Caki2 (cell line): ENCODE data around the gene PNPLA7. TPM values are rescaled to one million over a fixed set of nuclear protein-coding genes. Genes with fewer than 3 reads are reported as not detected.

Source experiments
- DNase-seq: peaks from one replicate; pipeline ENCODE4 v3.0.0-alpha.2; 2015; ENCODE audit warnings: low read depth
- in situ Hi-C: cut with HindIII; loops from 2 replicates; pipeline ENCODE4 v1.10.0; 2016; ENCODE audit warnings: low sequenced_read_pairs, low pct_unique_long_range_greater_than_20kb, mixed read lengths
- total RNA-seq: library from RNA; depleted of rRNA; stranded (reverse); fragments of >200 nt; shearing (Covaris generic); gene quantifications from 2 replicates; pipeline ENCODE4 v1.2.3, GENCODE V29; 2014; ENCODE audit warnings: low replicate concordance

PNPLA7 gene
- total RNA-seq, 1 experiment from 2014 or later, result 0.98 TPM

GRCh38 chr9:137502008-137502911 is 47.9 kb downstream of the PNPLA7 start:
- DNase-seq, result peak; percentile 51
- in situ Hi-C loops, result no loop called here

- in situ Hi-C loops, result no loop called here
- DNase-seq, result no peak
Measured at GRCh38 chr9:137501457-137501856, 48.7 kb downstream of the PNPLA7 start.

GRCh38 chr9:137500666-137501397 is 49.4 kb downstream of the PNPLA7 start:
- in situ Hi-C loops, result no loop called here
- no peak for DNase-seq

DNA sequence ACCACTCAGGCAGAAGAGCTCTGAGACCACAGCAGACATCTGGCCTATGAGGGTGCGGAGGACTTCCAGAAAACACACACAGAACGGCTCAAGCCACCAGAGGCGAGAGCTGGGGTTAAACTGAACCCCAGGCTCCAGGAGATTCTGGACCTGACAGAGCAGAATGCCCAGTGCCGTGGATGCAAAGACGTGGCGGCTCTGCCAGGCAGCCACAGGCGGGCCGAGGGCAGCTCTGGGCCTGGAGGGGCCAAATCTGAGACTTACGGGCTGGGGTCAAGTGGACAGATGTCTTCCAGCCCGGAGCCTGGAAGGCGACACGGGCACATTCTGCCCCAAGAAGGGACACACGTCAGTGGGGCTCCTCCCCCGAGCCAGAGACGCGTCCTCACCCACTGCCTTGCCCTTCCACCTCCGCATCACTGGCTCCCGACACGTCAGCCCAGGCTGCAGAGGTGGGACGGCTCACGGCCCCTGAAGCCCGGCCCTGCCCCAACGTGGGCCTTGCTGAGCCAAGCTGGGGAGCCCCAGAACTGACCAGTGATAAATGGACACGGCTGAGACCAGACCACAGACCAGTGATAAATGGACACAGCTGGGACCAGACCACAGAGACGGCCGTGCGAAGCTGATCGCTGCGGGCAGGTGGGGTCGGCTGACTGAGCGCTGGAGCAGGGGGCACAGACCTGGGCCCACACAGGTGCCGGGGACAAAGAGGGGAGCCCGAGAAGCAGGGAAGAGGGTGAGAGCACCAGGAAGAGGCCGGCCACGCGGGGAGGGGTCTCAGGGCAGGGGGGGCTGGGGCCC is 50.1 kb downstream of the PNPLA7 start:
- no peak for DNase-seq
- in situ Hi-C loops, result no loop called here

DNA sequence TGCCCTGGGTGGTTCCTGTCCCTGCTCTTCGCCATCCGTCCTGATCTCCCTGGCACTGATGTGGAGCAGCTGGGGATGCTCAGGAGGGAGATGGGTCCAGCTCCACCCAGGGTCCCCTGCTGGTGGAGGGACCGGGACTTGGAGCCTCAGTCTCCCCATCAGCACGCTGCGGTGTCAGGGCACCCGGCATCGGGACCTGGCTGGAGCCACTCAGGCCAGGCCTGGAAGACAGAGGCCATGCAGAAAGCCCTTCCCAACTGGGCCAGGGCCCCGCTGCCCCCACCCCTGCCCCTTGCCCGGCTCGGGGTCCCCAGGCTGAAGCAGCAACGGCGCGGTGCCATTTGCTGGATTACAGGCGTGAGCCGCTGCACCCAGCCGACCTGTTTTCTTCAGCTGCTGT is 50.8 kb downstream of the PNPLA7 start:
- in situ Hi-C loops, result no loop called here
- no peak for DNase-seq

- DNase-seq, result no peak
- in situ Hi-C loops, result no loop called here
Measured at GRCh38 chr9:137498720-137499150, 51.5 kb downstream of the PNPLA7 start.

DNA sequence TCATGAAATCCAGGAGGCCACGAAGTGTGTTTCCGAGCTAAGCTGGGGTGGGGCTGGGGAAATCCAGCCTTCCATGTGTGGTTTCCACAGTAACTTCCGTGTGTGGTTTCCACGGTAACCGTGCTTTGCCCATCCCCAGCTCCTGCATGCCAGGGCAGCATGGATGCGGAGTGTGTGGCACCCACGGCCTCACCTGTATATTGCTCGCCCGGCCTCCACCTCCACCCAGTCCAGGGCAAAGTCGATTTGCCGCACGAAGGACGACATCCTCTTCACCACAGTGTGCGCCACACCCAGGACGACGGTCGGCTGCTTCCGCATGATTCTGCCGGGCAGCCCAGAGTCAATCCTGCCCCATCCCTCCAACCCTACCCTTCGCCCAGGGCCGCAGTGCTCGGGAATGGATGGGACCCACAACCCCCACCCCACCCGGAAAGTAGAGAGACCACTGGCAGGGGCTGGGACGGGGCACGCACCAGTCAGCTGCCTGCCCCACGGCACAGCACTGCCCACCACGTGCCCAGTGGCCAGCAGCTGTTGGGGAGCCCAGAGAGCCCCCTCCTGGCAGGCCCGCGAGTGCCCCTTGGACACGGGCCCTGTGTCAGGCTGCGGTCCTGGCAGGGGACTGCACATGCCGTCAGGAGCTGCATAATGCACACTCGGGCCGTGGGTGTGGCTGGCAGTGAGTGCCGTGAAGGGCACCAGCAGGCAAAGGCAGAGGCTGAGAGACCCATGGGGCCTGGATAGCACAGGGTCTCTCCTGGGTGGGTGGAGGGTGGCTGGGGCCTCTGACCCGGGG is 52.1 kb downstream of the PNPLA7 start:
- DNase-seq, result no peak
- in situ Hi-C loops, result no loop called here

DNA sequence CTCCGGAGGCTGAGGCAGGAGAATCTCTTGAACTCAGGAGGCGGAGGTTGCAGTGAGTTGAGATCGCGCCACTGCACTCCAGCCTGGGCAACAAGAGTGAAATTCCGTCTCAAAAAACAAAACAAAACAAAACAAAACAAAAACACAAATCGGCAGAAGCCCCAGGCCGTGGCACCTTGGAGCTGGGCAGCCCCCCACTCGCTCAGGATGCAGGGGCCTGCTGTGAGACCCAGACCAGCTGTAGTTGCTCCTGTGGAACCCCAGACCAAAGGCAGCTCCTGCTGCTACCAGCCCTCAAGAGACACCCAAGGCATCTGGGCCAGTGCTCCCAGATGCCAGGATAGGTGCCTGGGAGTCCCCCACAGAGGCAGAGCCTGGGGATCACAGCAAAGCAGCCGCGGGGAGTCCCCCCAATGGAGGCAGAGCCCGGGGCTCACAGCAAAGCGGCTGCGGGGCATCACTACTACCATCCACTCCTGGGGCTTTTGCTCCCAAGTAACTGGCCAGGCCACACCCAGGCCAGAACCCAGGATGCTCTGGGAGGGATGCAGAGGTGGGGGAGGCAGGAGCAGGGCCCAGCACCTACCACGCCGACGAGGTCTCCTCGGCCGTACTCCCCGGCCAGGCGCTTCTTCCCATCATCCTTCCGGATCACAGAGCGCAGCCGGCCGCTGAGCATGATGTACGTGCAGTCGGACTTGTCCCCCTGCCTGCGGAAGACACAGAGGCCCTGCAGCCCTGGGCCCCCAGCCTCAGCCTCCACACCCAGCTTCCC is 53.4 kb downstream of the PNPLA7 start:
- in situ Hi-C loops, result no loop called here
- no peak for DNase-seq

- DNase-seq, result no peak
- in situ Hi-C loops, result no loop called here
Measured at GRCh38 chr9:137494550-137495351, 55.5 kb downstream of the PNPLA7 start.

GRCh38 chr9:137494104-137494544 is 56.1 kb downstream of the PNPLA7 start:
- in situ Hi-C loops, result no loop called here
- no peak for DNase-seq

- no peak for DNase-seq
- in situ Hi-C loops, result no loop called here
Measured at GRCh38 chr9:137493364-137494103, 56.7 kb downstream of the PNPLA7 start.

GRCh38 chr9:137492464-137493363 is 57.5 kb downstream of the PNPLA7 start:
- in situ Hi-C loops, result no loop called here
- DNase-seq, result peak; percentile 47

DNA sequence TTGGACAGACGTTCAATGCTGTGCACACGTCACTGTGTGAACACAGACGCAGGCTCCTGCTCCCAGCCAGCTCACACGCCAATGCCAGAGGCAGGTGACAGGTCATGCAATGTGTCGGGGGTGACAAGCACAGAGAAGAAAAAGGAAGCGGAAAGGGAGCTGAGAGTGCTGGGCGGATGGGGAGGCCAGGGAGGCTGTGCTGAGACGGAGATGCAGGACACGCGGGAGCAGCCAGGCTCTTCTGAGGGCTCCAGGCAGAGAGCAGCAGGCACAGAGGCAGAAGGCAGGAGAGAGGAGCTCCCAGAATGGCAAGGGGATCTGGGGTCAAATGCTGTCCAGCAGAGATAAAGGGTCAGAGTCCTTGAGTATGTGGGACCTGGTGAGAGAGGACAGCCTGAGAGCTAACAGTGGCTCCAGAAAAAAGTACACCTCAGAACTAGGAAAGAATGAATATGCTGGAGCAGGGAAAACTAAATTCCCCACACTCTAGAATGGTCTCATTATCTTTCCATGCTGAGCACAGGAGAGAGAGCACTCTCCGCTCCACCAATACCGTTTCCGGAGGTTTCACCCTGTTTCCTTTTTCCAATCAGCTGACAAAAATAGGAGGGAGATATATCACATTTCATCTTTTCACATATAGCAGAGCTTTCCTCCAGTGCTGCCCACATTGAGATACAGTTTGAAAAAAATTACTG is 58.3 kb downstream of the PNPLA7 start:
- in situ Hi-C loops, result no loop called here
- peak; percentile 24 for DNase-seq

- no peak for DNase-seq
- in situ Hi-C loops, result no loop called here
Measured at GRCh38 chr9:137490532-137491186, 59.5 kb downstream of the PNPLA7 start.
